GM12873 (cell line): ENCODE data around the gene DOCK3.

Experiments used
- CTCF ChIP-seq: IDR thresholded peaks from 2 replicates; pipeline ENCODE4 v1.5.1; 2012; ENCODE audit warnings: low read depth, mild to moderate bottlenecking, moderate library complexity, low read length, control low read depth; ENCODE audit not compliant: insufficient read depth; ENCODE audit errors: missing control alignments

The DOCK3 gene

GRCh38 chr3:50651920-50652529, 22.7 kb upstream of the DOCK3 start:
- TF ChIP-seq CTCF = no peak

GRCh38 chr3:50652709-50653108, 22.0 kb upstream of the DOCK3 start:
- TF ChIP-seq CTCF = peak; percentile 67

- no peak for TF ChIP-seq CTCF
Measured at GRCh38 chr3:50653937-50654595, 20.7 kb upstream of the DOCK3 start.

GRCh38 chr3:50655009-50655830, 19.5 kb upstream of the DOCK3 start:
- no peak for TF ChIP-seq CTCF

- no peak for TF ChIP-seq CTCF
Measured at GRCh38 chr3:50656417-50657195, 18.1 kb upstream of the DOCK3 start.

- no peak for TF ChIP-seq CTCF
Measured at GRCh38 chr3:50657407-50657806, 17.3 kb upstream of the DOCK3 start.
